ENCODE data around the gene CDC23.
"Not testable (repeated sequence)": the region's sequence is repeated elsewhere in the genome, so short reads cannot be mapped to it uniquely, and the experiment has no call there.

DNA sequence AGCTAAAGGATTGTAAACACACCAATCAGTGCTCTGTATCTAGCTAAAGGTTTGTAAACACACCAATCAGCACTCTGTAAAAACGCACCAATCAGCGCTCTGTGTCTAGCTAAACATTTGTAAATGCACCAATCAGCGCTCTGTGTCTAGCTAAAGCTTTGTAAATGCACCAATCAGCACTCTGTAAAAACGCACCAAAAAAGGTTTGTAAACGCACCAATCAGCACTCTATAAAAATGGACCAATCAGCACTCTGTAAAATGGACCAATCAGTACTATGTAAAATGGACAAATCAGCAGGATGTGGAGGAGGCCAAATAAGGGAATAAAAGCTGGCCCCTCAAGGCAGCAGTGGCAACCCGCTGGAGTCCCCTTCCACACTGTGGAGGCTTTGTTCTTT lies 69.5 kb downstream of the CDC23 start:
- TF ChIP-seq, protein P1, sequence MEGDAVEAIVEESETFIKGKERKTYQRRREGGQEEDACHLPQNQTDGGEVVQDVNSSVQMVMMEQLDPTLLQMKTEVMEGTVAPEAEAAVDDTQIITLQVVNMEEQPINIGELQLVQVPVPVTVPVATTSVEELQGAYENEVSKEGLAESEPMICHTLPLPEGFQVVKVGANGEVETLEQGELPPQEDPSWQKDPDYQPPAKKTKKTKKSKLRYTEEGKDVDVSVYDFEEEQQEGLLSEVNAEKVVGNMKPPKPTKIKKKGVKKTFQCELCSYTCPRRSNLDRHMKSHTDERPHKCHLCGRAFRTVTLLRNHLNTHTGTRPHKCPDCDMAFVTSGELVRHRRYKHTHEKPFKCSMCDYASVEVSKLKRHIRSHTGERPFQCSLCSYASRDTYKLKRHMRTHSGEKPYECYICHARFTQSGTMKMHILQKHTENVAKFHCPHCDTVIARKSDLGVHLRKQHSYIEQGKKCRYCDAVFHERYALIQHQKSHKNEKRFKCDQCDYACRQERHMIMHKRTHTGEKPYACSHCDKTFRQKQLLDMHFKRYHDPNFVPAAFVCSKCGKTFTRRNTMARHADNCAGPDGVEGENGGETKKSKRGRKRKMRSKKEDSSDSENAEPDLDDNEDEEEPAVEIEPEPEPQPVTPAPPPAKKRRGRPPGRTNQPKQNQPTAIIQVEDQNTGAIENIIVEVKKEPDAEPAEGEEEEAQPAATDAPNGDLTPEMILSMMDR (IDR thresholded peaks at IDR 0.05; ENCODE audit: low read depth, low read length), result not testable (repeated sequence)
- not testable (repeated sequence) for TF ChIP-seq EZH2phosphoT487 (IDR thresholded peaks at IDR 0.05; ENCODE audit: low read depth)
